Activated T-cell treated with anti-CD3 and anti-CD28 coated beads, Interleukin-2, amount 50 U/mL, for 1 hour (primary cell): ENCODE data around the gene CDH8.

ENCODE experiments used
- DNase-seq: peaks from one replicate; pipeline ENCODE4 v3.0.0-alpha.2; 2020

The CDH8 gene

GRCh38 chr16:62022688-62023087 lies 13.6 kb downstream of the CDH8 start:
- DNase-seq, result no peak

GRCh38 chr16:62021161-62021581 lies 15.1 kb downstream of the CDH8 start:
- DNase-seq, result no peak

- no peak for DNase-seq
These were observed 15.6 kb downstream of the CDH8 start for GRCh38 chr16:62020681-62021080.

GRCh38 chr16:62019851-62020250 lies 16.4 kb downstream of the CDH8 start:
- no peak for DNase-seq

- no peak for DNase-seq
These were observed 17.8 kb downstream of the CDH8 start for GRCh38 chr16:62018301-62019060.

GRCh38 chr16:62014319-62014923 lies 21.8 kb downstream of the CDH8 start:
- DNase-seq, result no peak

- DNase-seq, result no peak
These were observed 26.1 kb downstream of the CDH8 start for GRCh38 chr16:62010186-62010585.

GRCh38 chr16:61998460-61998859 lies 37.8 kb downstream of the CDH8 start:
- DNase-seq, result no peak

GRCh38 chr16:61993108-61993507 lies 43.1 kb downstream of the CDH8 start:
- no peak for DNase-seq

- no peak for DNase-seq
These were observed 48.7 kb downstream of the CDH8 start for GRCh38 chr16:61987474-61988012.

GRCh38 chr16:61969077-61969382 lies 67.2 kb downstream of the CDH8 start:
- no peak for DNase-seq

GRCh38 chr16:61968242-61969076 lies 67.8 kb downstream of the CDH8 start:
- DNase-seq, result no peak

GRCh38 chr16:61957075-61957855 lies 79.0 kb downstream of the CDH8 start:
- no peak for DNase-seq

- DNase-seq, result no peak
These were observed 83.4 kb downstream of the CDH8 start for GRCh38 chr16:61952841-61953240.

GRCh38 chr16:61948414-61948813 lies 87.8 kb downstream of the CDH8 start:
- no peak for DNase-seq

- DNase-seq, result no peak
These were observed 90.2 kb downstream of the CDH8 start for GRCh38 chr16:61946019-61946418.

GRCh38 chr16:61945511-61945910 lies 90.7 kb downstream of the CDH8 start:
- DNase-seq, result no peak

- DNase-seq, result no peak
These were observed 92.2 kb downstream of the CDH8 start for GRCh38 chr16:61944004-61944403.

- no peak for DNase-seq
These were observed 95.6 kb downstream of the CDH8 start for GRCh38 chr16:61940611-61941010.

GRCh38 chr16:61937646-61938045 lies 98.6 kb downstream of the CDH8 start:
- DNase-seq, result no peak

- no peak for DNase-seq
These were observed 99.7 kb downstream of the CDH8 start for GRCh38 chr16:61936522-61936921.

GRCh38 chr16:61934601-61935000 lies 101.6 kb downstream of the CDH8 start:
- no peak for DNase-seq

GRCh38 chr16:61929776-61930175 lies 106.5 kb downstream of the CDH8 start:
- no peak for DNase-seq
